HEK293 (cell line): ENCODE data around the gene RASSF1.

Experiments used
- MYNN ChIP-seq: fragments of 450-650 bp; formaldehyde crosslinking; IDR thresholded peaks from 2 replicates; pipeline ENCODE4 v1.5.1; 2016; ENCODE audit warnings: missing biosample characterization, missing genetic modification characterization, borderline replicate concordance
- YY1 ChIP-seq: fragments of 450-650 bp; formaldehyde crosslinking; IDR thresholded peaks from 2 replicates; pipeline ENCODE4 v1.5.1; 2018; ENCODE audit warnings: missing biosample characterization, missing genetic modification characterization
- ZBTB7A ChIP-seq: fragments of 450-650 bp; formaldehyde crosslinking; IDR thresholded peaks from 2 replicates; pipeline ENCODE4 v1.5.1; 2016; ENCODE audit warnings: low read depth, missing biosample characterization, missing genetic modification characterization
- ZNF140 ChIP-seq: fragments of 450-650 bp; formaldehyde crosslinking; IDR thresholded peaks from 2 replicates; pipeline ENCODE4 v1.5.1; 2016; ENCODE audit warnings: missing biosample characterization, missing genetic modification characterization
- ZNF169 ChIP-seq: fragments of 450-650 bp; formaldehyde crosslinking; IDR thresholded peaks from 2 replicates; pipeline ENCODE4 v1.5.1; 2016; ENCODE audit warnings: missing biosample characterization, missing genetic modification characterization
- ZNF202 ChIP-seq: fragments of 450-650 bp; formaldehyde crosslinking; IDR thresholded peaks from 2 replicates; pipeline ENCODE4 v1.5.1; 2016; ENCODE audit warnings: missing biosample characterization, missing genetic modification characterization, borderline replicate concordance
- ZNF292 ChIP-seq: fragments of 450-650 bp; formaldehyde crosslinking; IDR thresholded peaks from 2 replicates; pipeline ENCODE4 v1.5.1; 2016; ENCODE audit warnings: low read depth, missing biosample characterization, missing genetic modification characterization, borderline replicate concordance
- ZNF335 ChIP-seq: fragments of 450-650 bp; formaldehyde crosslinking; conservative IDR thresholded peaks from 2 replicates; pipeline ENCODE4 v1.5.1; 2016; ENCODE audit warnings: missing biosample characterization, missing genetic modification characterization
- ZNF416 ChIP-seq: fragments of 450-650 bp; formaldehyde crosslinking; IDR thresholded peaks from 2 replicates; pipeline ENCODE4 v1.5.1; 2016; ENCODE audit warnings: missing biosample characterization, missing genetic modification characterization
- ZNF426 ChIP-seq: fragments of 450-650 bp; formaldehyde crosslinking; IDR thresholded peaks from 2 replicates; pipeline ENCODE4 v1.5.1; 2017; ENCODE audit warnings: missing biosample characterization, missing genetic modification characterization, mild to moderate bottlenecking, inconsistent platforms, moderate library complexity
- TF ChIP-seq, protein P1 (sequence below): fragments of 450-650 bp; formaldehyde crosslinking; IDR thresholded peaks from 2 replicates; pipeline ENCODE4 v1.5.1; 2016; ENCODE audit warnings: missing biosample characterization, missing genetic modification characterization
- TF ChIP-seq, protein P2 (sequence below): fragments of 450-650 bp; formaldehyde crosslinking; IDR thresholded peaks from 2 replicates; pipeline ENCODE4 v1.5.1; 2016; ENCODE audit warnings: missing biosample characterization, missing genetic modification characterization
- TF ChIP-seq, protein P3 (sequence below): fragments of 450-650 bp; formaldehyde crosslinking; IDR thresholded peaks from 2 replicates; pipeline ENCODE4 v1.5.1; 2016; ENCODE audit warnings: missing biosample characterization, missing genetic modification characterization
- TF ChIP-seq, protein P4 (sequence below): fragments of 450-650 bp; formaldehyde crosslinking; IDR thresholded peaks from 2 replicates; pipeline ENCODE4 v1.5.1; 2017; ENCODE audit warnings: missing biosample characterization, missing genetic modification characterization

DNA sequence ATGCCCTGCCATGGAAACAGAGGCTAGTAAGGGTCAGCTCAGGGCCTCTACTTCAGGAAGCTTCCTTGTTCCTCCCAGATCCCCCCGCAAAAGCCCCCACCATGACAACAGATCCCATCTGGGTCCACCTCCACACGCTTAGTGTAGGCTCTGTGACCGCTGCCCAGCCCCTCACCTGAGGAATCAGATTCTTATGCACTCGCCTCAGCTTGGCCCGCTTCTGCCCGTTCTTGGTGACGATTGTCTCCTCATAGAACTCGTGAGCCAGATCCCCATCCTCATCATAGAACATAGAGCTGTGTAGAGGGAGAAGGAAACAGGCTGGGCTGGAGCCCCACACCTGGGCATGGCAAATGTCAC is 14.5 kb downstream of the RASSF1 start:
- TF ChIP-seq ZNF169 (tag by site-specific recombination) (no peak), ZNF140 (tag by site-specific recombination) (no peak), MYNN (tag by site-specific recombination) (no peak), YY1 (tag by site-specific recombination) (no peak), ZNF426 (tag by site-specific recombination) (no peak), ZNF335 (tag by site-specific recombination) (no peak), ZNF202 (tag by site-specific recombination) (no peak), ZNF292 (tag by site-specific recombination) (no peak), ZBTB7A (no peak), ZNF416 (tag by site-specific recombination) (no peak)
- TF ChIP-seq, protein P1, sequence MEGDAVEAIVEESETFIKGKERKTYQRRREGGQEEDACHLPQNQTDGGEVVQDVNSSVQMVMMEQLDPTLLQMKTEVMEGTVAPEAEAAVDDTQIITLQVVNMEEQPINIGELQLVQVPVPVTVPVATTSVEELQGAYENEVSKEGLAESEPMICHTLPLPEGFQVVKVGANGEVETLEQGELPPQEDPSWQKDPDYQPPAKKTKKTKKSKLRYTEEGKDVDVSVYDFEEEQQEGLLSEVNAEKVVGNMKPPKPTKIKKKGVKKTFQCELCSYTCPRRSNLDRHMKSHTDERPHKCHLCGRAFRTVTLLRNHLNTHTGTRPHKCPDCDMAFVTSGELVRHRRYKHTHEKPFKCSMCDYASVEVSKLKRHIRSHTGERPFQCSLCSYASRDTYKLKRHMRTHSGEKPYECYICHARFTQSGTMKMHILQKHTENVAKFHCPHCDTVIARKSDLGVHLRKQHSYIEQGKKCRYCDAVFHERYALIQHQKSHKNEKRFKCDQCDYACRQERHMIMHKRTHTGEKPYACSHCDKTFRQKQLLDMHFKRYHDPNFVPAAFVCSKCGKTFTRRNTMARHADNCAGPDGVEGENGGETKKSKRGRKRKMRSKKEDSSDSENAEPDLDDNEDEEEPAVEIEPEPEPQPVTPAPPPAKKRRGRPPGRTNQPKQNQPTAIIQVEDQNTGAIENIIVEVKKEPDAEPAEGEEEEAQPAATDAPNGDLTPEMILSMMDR, result no peak
- TF ChIP-seq, protein P2, sequence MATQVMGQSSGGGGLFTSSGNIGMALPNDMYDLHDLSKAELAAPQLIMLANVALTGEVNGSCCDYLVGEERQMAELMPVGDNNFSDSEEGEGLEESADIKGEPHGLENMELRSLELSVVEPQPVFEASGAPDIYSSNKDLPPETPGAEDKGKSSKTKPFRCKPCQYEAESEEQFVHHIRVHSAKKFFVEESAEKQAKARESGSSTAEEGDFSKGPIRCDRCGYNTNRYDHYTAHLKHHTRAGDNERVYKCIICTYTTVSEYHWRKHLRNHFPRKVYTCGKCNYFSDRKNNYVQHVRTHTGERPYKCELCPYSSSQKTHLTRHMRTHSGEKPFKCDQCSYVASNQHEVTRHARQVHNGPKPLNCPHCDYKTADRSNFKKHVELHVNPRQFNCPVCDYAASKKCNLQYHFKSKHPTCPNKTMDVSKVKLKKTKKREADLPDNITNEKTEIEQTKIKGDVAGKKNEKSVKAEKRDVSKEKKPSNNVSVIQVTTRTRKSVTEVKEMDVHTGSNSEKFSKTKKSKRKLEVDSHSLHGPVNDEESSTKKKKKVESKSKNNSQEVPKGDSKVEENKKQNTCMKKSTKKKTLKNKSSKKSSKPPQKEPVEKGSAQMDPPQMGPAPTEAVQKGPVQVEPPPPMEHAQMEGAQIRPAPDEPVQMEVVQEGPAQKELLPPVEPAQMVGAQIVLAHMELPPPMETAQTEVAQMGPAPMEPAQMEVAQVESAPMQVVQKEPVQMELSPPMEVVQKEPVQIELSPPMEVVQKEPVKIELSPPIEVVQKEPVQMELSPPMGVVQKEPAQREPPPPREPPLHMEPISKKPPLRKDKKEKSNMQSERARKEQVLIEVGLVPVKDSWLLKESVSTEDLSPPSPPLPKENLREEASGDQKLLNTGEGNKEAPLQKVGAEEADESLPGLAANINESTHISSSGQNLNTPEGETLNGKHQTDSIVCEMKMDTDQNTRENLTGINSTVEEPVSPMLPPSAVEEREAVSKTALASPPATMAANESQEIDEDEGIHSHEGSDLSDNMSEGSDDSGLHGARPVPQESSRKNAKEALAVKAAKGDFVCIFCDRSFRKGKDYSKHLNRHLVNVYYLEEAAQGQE, result no peak
- TF ChIP-seq, protein P3, sequence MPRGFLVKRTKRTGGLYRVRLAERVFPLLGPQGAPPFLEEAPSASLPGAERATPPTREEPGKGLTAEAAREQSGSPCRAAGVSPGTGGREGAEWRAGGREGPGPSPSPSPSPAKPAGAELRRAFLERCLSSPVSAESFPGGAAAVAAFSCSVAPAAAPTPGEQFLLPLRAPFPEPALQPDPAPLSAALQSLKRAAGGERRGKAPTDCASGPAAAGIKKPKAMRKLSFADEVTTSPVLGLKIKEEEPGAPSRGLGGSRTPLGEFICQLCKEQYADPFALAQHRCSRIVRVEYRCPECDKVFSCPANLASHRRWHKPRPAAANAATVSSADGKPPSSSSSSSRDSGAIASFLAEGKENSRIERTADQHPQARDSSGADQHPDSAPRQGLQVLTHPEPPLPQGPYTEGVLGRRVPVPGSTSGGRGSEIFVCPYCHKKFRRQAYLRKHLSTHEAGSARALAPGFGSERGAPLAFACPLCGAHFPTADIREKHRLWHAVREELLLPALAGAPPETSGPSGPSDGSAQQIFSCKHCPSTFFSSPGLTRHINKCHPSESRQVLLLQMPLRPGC (tag by site-specific recombination), result no peak
- TF ChIP-seq, protein P4, sequence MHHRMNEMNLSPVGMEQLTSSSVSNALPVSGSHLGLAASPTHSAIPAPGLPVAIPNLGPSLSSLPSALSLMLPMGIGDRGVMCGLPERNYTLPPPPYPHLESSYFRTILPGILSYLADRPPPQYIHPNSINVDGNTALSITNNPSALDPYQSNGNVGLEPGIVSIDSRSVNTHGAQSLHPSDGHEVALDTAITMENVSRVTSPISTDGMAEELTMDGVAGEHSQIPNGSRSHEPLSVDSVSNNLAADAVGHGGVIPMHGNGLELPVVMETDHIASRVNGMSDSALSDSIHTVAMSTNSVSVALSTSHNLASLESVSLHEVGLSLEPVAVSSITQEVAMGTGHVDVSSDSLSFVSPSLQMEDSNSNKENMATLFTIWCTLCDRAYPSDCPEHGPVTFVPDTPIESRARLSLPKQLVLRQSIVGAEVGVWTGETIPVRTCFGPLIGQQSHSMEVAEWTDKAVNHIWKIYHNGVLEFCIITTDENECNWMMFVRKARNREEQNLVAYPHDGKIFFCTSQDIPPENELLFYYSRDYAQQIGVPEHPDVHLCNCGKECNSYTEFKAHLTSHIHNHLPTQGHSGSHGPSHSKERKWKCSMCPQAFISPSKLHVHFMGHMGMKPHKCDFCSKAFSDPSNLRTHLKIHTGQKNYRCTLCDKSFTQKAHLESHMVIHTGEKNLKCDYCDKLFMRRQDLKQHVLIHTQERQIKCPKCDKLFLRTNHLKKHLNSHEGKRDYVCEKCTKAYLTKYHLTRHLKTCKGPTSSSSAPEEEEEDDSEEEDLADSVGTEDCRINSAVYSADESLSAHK, result no peak
